PFSK-1 (cell line): ENCODE measurements around the gene APOL5.

Source experiments
- POLR2AphosphoS5 ChIP-seq: IDR thresholded peaks from 2 replicates; pipeline ENCODE4 v1.6.1; 2012; ENCODE audit warnings: low read depth, mild to moderate bottlenecking, control low read depth, low read length, moderate library complexity
- SIN3A ChIP-seq: IDR thresholded peaks from 2 replicates; pipeline ENCODE4 v1.6.1; 2012; ENCODE audit warnings: mild to moderate bottlenecking, low read length, moderate library complexity, borderline replicate concordance; ENCODE audit not compliant: insufficient read depth
- TAF1 ChIP-seq: IDR thresholded peaks from 2 replicates; pipeline ENCODE4 v1.6.1; 2012; ENCODE audit warnings: low read length, control low read depth, borderline replicate concordance; ENCODE audit not compliant: insufficient read depth
- TF ChIP-seq, protein P1 (sequence below), 2 experiments: IDR thresholded peaks; 2 replicates each; pipeline versions ENCODE4 v1.6.1 to v1.8.0; 2011 to 2012; ENCODE audit warnings: low read depth in 2 of 2, low read length in 2 of 2, control low read depth in 1 of 2, inconsistent platforms in 1 of 2, mild to moderate bottlenecking in 1 of 2, moderate library complexity in 1 of 2; ENCODE audit not compliant: insufficient read depth in 1 of 2

DNA sequence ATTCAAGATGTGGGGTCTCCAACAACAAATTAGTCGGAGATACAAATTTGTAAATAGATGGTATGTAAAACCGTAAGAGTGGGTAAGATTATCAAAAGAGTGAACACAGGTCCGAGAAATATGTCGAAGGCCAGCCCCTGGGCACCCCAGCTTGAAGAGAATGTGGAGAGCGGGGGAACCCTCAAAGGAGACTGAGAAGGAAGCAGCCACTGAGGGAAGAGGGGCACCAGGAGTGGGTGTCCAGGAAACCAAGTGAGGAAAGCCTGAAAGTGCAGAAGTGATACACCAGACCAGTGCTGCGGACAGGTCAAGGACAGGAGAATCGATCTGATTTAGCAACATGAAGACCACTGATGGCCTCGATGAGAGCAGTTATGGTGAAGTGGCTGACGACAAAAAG is 14.4 kb downstream of the APOL5 start:
- no peak for TF ChIP-seq POLR2AphosphoS5
- no peak for TF ChIP-seq SIN3A
- no peak for TF ChIP-seq TAF1
- TF ChIP-seq, protein P1, sequence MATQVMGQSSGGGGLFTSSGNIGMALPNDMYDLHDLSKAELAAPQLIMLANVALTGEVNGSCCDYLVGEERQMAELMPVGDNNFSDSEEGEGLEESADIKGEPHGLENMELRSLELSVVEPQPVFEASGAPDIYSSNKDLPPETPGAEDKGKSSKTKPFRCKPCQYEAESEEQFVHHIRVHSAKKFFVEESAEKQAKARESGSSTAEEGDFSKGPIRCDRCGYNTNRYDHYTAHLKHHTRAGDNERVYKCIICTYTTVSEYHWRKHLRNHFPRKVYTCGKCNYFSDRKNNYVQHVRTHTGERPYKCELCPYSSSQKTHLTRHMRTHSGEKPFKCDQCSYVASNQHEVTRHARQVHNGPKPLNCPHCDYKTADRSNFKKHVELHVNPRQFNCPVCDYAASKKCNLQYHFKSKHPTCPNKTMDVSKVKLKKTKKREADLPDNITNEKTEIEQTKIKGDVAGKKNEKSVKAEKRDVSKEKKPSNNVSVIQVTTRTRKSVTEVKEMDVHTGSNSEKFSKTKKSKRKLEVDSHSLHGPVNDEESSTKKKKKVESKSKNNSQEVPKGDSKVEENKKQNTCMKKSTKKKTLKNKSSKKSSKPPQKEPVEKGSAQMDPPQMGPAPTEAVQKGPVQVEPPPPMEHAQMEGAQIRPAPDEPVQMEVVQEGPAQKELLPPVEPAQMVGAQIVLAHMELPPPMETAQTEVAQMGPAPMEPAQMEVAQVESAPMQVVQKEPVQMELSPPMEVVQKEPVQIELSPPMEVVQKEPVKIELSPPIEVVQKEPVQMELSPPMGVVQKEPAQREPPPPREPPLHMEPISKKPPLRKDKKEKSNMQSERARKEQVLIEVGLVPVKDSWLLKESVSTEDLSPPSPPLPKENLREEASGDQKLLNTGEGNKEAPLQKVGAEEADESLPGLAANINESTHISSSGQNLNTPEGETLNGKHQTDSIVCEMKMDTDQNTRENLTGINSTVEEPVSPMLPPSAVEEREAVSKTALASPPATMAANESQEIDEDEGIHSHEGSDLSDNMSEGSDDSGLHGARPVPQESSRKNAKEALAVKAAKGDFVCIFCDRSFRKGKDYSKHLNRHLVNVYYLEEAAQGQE (IDR thresholded peaks at IDR 0.05; ENCODE audit: insufficient read depth in 1 of 2, low read depth in 2 of 2, low read length in 2 of 2) = no peak
